C4-2B (cell line): ENCODE data around the gene TUBB.
"Not testable (repeated sequence)": the region's sequence is repeated elsewhere in the genome, so short reads cannot be mapped to it uniquely, and the experiment has no call there.

Experiments
- H3K27ac ChIP-seq: fragments of 450-650 bp; 2 replicates; pipeline ENCODE4 v1.5.1; 2017
- ZFX ChIP-seq: fragments of 450-650 bp; IDR thresholded peaks from 2 replicates; pipeline ENCODE4 v1.6.1; 2017
- TF ChIP-seq, protein P1 (sequence below): fragments of 450-650 bp; conservative IDR thresholded peaks from 2 replicates; pipeline ENCODE4 v1.5.1; 2017; ENCODE audit warnings: mild to moderate bottlenecking

The TUBB gene

DNA sequence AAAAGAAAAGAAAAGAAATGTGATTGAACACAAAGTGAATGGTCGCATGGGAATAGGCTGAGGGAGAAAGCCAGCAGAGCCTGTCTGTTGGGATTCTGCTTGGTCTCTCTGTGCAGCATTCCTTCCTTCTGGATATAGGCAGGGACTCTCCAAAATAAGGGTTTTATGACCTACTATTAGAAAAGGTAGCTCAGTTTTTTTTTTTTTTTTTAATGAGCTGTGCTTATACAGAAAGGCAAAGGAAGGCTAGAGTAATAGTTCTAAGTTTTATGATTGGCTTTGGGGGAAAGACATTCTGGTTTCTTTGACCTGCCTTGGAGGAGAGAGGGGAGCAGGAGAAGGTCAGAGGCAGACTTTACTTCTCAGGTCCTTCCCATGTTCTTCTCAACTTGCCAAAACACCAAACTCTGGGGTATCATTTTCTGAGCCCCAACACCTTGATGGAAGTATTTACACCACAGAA, 43.0 kb downstream of the TUBB start:
- no peak overlapping the region for H3K27ac ChIP-seq
- TF ChIP-seq, protein P1, sequence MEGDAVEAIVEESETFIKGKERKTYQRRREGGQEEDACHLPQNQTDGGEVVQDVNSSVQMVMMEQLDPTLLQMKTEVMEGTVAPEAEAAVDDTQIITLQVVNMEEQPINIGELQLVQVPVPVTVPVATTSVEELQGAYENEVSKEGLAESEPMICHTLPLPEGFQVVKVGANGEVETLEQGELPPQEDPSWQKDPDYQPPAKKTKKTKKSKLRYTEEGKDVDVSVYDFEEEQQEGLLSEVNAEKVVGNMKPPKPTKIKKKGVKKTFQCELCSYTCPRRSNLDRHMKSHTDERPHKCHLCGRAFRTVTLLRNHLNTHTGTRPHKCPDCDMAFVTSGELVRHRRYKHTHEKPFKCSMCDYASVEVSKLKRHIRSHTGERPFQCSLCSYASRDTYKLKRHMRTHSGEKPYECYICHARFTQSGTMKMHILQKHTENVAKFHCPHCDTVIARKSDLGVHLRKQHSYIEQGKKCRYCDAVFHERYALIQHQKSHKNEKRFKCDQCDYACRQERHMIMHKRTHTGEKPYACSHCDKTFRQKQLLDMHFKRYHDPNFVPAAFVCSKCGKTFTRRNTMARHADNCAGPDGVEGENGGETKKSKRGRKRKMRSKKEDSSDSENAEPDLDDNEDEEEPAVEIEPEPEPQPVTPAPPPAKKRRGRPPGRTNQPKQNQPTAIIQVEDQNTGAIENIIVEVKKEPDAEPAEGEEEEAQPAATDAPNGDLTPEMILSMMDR: no peak
- TF ChIP-seq ZFX: no peak

DNA sequence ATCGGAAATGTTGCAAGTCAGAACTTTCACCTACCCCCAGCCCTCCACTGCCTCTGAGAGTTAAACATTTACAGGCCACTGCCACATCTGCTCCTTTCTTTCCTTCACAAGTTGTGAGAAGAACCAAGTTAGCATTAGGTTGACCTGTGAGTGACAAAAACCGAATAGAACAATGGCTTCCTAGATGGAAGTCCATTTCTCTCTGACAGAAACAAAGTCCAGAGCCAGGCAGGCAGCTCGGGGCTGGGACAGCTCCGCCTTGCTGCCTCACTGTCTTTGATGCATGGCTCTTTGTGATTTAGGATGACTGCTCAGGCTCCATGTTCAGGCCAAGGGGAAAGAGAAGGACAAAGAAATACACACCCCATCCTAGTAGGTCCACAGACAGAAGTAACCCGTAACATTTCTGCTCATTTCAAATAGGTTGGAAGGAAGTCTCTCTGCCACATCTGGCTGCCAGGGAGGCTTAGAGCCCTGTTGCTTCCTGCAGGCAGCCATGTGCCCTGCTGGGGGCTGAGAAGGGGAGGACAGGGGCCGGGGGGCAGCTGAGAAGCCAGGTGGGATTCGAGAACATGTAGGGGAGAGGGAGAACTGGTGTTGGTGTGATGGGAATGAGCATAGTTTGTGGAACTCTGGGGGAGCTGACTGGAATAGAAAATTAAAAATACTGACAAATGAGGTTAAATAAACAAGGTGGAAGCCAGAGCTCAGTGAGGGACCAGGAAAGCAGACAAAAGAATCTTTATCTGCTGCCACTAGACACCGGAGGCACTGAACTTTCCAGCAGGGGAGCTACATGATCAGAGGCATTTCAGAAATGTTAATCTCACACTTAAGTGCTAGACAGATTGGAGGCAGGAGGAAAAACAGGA, 43.7 kb downstream of the TUBB start:
- H3K27ac ChIP-seq: no peak overlapping the region
- no peak for TF ChIP-seq ZFX
- TF ChIP-seq, protein P1: no peak

DNA sequence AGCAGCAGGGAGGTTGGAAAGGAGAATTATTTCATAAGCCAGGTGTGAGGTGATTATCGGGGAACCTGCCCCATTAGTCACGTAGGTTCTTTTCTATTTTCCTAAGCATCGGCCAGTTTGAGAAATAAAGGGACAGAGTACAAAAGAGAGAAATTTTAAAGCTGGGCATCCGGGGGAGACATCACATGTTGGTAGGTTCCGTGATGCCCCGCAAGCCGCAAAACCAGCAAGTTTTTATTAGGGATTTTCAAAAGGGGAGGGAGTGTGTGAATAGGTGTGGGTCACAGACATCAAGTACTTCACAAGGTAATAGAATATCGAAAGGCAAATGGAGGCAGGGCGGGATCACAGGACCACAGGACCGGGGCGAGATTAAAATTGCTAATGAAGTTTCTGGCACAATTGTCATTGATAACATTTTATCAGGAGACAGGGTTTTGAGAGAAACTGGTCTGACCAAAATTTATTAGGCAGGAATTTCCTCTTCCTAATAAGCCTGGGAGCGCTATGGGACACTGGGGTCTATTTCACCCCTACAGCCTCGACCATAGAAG, 44.4 kb downstream of the TUBB start:
- H3K27ac ChIP-seq: not testable (repeated sequence)

DNA sequence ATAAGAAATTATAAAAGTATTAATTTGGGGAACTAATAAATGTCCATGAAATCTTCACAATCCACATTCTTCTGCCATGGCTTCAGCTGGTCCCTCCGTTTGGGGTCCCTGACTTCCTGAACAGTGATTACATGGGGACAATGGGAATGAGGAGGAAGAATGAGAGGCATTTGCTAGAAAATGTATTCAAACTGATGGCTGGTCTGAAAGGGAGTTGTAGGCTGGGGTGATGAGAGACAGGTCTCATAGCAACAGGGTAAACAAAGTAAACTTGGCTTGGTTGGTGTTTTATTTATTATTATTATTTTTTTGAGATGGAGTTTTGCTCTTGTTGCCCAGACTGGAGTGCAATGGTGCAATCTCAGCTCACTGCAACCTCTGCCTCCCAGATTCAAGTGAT, 45.3 kb downstream of the TUBB start:
- H3K27ac ChIP-seq: not testable (repeated sequence)

DNA sequence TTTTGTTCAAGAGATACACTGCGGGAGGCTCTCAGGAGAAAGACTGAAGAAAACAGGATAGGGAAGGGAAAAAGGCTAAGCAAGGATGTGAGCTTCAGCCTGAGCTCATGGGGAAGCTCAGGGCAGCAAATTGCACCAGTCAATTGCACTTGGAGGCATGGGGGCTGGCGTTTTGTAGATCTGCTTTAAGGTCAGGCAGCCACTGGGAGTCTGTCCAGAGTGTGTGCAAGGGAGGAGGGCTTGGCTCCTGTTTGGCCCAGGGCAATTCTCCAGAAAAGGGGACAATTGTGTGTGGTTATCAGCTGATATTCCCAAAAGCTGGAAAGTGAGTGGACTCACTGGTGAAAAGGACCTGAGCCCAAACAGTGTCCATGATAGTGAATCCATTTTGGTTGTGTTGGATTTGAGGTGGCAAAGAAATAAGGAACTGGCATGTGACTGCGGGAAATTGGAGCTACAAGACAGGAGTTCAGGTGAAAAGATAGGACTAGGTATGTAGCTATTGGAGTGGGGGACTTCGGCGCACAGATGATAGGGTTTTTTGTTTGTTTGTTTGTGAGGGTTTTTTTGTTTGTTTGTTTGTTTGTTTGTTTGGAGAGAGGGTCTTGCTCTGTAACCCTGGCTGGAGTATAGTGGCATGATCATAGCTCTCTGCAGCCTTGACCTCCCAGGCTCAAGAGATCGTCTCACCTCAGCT, 46.5 kb downstream of the TUBB start:
- TF ChIP-seq ZFX: no peak
- TF ChIP-seq, protein P1: no peak
- no peak overlapping the region for H3K27ac ChIP-seq

DNA sequence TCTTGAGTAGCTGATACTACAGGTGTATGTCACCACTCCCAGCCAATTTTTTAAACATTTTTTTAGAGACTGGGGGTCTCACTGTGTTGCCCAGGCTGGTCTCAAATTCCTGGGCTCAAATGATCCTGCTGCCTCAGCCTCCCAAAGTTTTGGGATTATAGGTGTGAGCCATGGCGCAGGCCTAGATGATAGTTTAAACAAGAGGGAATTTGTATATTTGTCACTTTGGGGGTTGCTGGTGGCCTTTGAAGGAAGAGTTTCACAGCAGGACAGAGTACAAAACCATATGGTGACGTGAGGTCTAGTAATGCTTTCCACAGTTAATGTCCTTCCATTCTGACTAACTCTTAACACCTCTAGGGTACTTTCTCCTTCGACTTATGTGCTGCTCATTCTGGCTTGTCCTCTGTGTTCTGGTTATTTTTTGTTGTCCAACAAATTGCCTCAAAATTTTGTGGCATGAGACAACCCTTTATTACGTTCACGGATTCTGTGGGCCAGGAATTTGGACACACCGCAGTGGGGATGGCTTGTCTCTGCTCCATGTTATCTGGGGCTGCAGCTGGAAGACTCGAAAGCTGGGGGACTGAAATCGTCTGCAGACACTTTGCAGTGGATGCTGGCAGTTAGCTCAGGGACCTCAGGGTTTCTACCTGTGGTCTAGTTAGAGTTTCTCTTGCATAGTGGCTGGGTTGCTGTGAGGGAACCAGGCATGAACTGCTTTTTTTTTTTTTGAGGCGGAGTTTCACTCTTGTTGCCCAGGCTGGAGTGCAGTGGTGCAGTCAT, 47.2 kb downstream of the TUBB start:
- H3K27ac ChIP-seq: no peak overlapping the region
- TF ChIP-seq, protein P1: no peak
- TF ChIP-seq ZFX: no peak

DNA sequence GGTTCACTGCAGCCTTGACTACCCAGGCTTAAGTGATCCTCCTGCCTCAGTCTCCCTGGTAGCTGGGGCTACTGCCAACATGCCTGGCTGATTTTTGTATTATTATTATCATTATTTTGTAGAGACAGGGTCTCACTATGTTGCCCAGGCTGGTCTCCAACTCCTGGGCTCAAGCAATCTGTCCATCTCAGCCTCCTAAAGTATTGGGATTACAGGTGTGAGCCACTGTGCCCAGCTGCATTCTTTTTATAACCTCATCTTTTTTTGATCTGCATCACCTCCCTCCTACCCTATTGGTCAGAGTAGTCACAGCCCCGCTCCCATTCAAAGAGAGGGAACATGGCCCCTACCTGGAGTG, 47.8 kb downstream of the TUBB start:
- no peak overlapping the region for H3K27ac ChIP-seq

More for the DNA sequence above, 47.8 kb downstream of the TUBB start:
- TF ChIP-seq, protein P1: no peak
- TF ChIP-seq ZFX: no peak
